Measurements from ENCODE around the gene NDUFV1. TPM values are rescaled to one million over a fixed set of nuclear protein-coding genes. Genes with fewer than 3 reads are reported as not detected.

Gene NDUFV1
- total RNA-seq, 1 experiment from 2014 or later, result 242 TPM

- ChIA-PET POLR2A (no interaction called here), CTCF (interaction anchor here (1.6 kb wide), 1 partner anchor 65 kb away, joined by 4 read pairs; no protein-coding TSS in a partner anchor)
- no peak overlapping the region for H2AFZ ChIP-seq (ENCODE audit: low read depth, low read length, poor library complexity, severe bottlenecking)
These were observed 20.2 kb downstream of the NDUFV1 start for GRCh38 chr11:67626970-67627369.

GRCh38 chr11:67627441-67627811 lies 20.7 kb downstream of the NDUFV1 start:
- H3K9me2 ChIP-seq (ENCODE audit: insufficient read depth), result no peaks in the 10 kb centered on the region
- H4K20me1 ChIP-seq (ENCODE audit: insufficient read depth), result no peaks in the 10 kb centered on the region
- H3K79me2 ChIP-seq (ENCODE audit: insufficient read depth, low read length), result no peaks in the 10 kb centered on the region
- no peak overlapping the region for H3K4me3 ChIP-seq (replicated peaks in 1 of 2; ENCODE audit: low read depth in 1 of 2, low read length in 2 of 2)
- peaks cover 5 to 25% of the 10 kb centered on the region in 2 experiments; a peak in 3 of 4 replicates for H3K4me1 ChIP-seq (ENCODE audit: control insufficient read depth in 1 of 2, insufficient read depth in 2 of 2, low read length in 2 of 2)
- no peaks in the 10 kb centered on the region for H3K9me3 ChIP-seq (ENCODE audit: control insufficient read depth in 1 of 2, insufficient read depth in 1 of 2, low read depth in 1 of 2, low read length in 2 of 2)
- BruUV-seq (replicated peaks), result no TSS peak
- no peaks in the 10 kb centered on the region for H3K27me3 ChIP-seq (ENCODE audit: insufficient read depth, low read length)
- POLR2A ChIA-PET, result no interaction called here
- no peak overlapping the region for H2AFZ ChIP-seq (ENCODE audit: low read depth, low read length, poor library complexity, severe bottlenecking)
- no peaks in the 10 kb centered on the region for H3K36me3 ChIP-seq (ENCODE audit: control insufficient read depth in 1 of 2, insufficient read depth in 2 of 2, low read length in 2 of 2)
- no peak for ATAC-seq
- RAD21 ChIA-PET (ENCODE audit: low non-redundant PET in 1 of 2, low total read pairs in 2 of 2, uncharacterized antibody in 2 of 2, unreplicated experiment in 2 of 2), result no interaction called here
- no peak overlapping the region for H3K27ac ChIP-seq (ENCODE audit: low read depth, low read length)
- no peak overlapping the region for H3K4me2 ChIP-seq (ENCODE audit: low read length)
- CTCF ChIA-PET, result interaction anchor here (1.6 kb wide), 1 partner anchor 64 kb away, joined by 4 read pairs; no protein-coding TSS in a partner anchor
- no peak for TF ChIP-seq RAD21 (IDR thresholded peaks at IDR 0.05; ENCODE audit: low read depth)
- TF ChIP-seq SP1 (IDR thresholded peaks at IDR 0.05; ENCODE audit: low read depth), result no peak
- no peak for TF ChIP-seq CBX3 (IDR thresholded peaks at IDR 0.05; ENCODE audit: low read depth)
- DNase-seq (ENCODE audit: low read depth, low spot score), result no peak
- H3K9ac ChIP-seq (ENCODE audit: low read length), result no peak overlapping the region
- intact Hi-C loops (cut with micrococcal nuclease), result no loop called here

More at GRCh38 chr11:67626970-67627369, 20.2 kb downstream of the NDUFV1 start:
- Histone ChIP-seq H3K27ac (ENCODE audit: low read depth, low read length) (no peak overlapping the region), H3K9me3 (ENCODE audit: control insufficient read depth in 1 of 2, insufficient read depth in 1 of 2, low read depth in 1 of 2, low read length in 2 of 2) (no peaks in the 10 kb centered on the region), H3K27me3 (ENCODE audit: insufficient read depth, low read length) (no peaks in the 10 kb centered on the region), H3K36me3 (ENCODE audit: control insufficient read depth in 1 of 2, insufficient read depth in 2 of 2, low read length in 2 of 2) (no peaks in the 10 kb centered on the region), H3K4me3 (replicated peaks in 1 of 2; ENCODE audit: low read depth in 1 of 2, low read length in 2 of 2) (no peak overlapping the region), H3K9me2 (ENCODE audit: insufficient read depth) (no peaks in the 10 kb centered on the region), H4K20me1 (ENCODE audit: insufficient read depth) (no peaks in the 10 kb centered on the region), H3K79me2 (ENCODE audit: insufficient read depth, low read length) (no peaks in the 10 kb centered on the region), H3K4me2 (ENCODE audit: low read length) (no peak overlapping the region), H3K4me1 (ENCODE audit: control insufficient read depth in 1 of 2, insufficient read depth in 2 of 2, low read length in 2 of 2) (peaks cover 5 to 25% of the 10 kb centered on the region in 2 experiments; a peak in 3 of 4 replicates), H3K9ac (ENCODE audit: low read length) (no peak overlapping the region)
- intact Hi-C loops (cut with micrococcal nuclease), result no loop called here
- RAD21 ChIA-PET (ENCODE audit: low non-redundant PET in 1 of 2, low total read pairs in 2 of 2, uncharacterized antibody in 2 of 2, unreplicated experiment in 2 of 2), result no interaction called here
- no peak for TF ChIP-seq JUND (IDR thresholded peaks at IDR 0.05)
- TF ChIP-seq EZH2phosphoT487 (IDR thresholded peaks at IDR 0.05; ENCODE audit: borderline replicate concordance), result no peak
- DNase-seq (ENCODE audit: low read depth, low spot score) (no peak), ATAC-seq (no peak)
- BruUV-seq (replicated peaks), result no TSS peak

Data from HCT116 (cell line).